Duodenal mucosa (tissue), 2 donors: ENCODE measurements around the gene CTU2.

Experiments
- H3K27ac ChIP-seq: one replicate; pipeline ENCODE4 v1.7.0; 2013; ENCODE audit warnings: low read depth, low read length
- H3K27me3 ChIP-seq, 2 donors: one replicate each; pipeline ENCODE4 v1.7.0; 2013; ENCODE audit warnings: low read length in 2 of 2, control low read depth in 1 of 2; ENCODE audit not compliant: insufficient read depth in 2 of 2, control insufficient read depth in 1 of 2
- H3K36me3 ChIP-seq, 2 donors: one replicate each; pipeline ENCODE4 v1.7.0; 2013; ENCODE audit warnings: low read length in 2 of 2, control low read depth in 1 of 2; ENCODE audit not compliant: insufficient read depth in 2 of 2, control insufficient read depth in 1 of 2
- H3K4me1 ChIP-seq, 2 donors: one replicate each; pipeline ENCODE4 v1.7.0; 2013; ENCODE audit warnings: low read length in 2 of 2, control low read depth in 1 of 2; ENCODE audit not compliant: insufficient read depth in 2 of 2, control insufficient read depth in 1 of 2
- H3K4me3 ChIP-seq, 2 donors: one replicate each; pipeline ENCODE4 v1.7.0; 2013; ENCODE audit warnings: low read length in 2 of 2, low read depth in 1 of 2
- H3K9ac ChIP-seq, 2 donors: one replicate each; pipeline ENCODE4 v1.7.0; 2013; ENCODE audit warnings: low read length in 2 of 2, low read depth in 1 of 2
- H3K9me3 ChIP-seq, 2 donors: one replicate each; pipeline ENCODE4 v1.7.0; 2013; ENCODE audit warnings: low read length in 2 of 2, control low read depth in 1 of 2; ENCODE audit not compliant: control insufficient read depth in 1 of 2

CTU2 gene

GRCh38 chr16:88703486-88704309 lies 2.6 kb upstream of the CTU2 start:
- Histone ChIP-seq H3K27ac (peak overlapping the region; percentile 50), H3K27me3 (no peaks in the 10 kb centered on the region), H3K4me1 (peaks cover 16 to 59% of the 10 kb centered on the region in 2 donors), H3K36me3 (peaks cover 4 to 5% of the 10 kb centered on the region in 2 donors), H3K4me3 (peak overlapping the region; percentile 53 to 94), H3K9me3 (no peaks in the 10 kb centered on the region), H3K9ac (peak overlapping the region in 1 of 2 donors; percentile 59)

- Histone ChIP-seq H3K9ac (peak overlapping the region; percentile 68 to 72), H3K27ac (peak overlapping the region; percentile 20), H3K4me1 (peaks cover 16 to 49% of the 10 kb centered on the region in 2 donors), H3K27me3 (no peaks in the 10 kb centered on the region), H3K36me3 (peaks cover 0 to 5% of the 10 kb centered on the region in 2 donors), H3K4me3 (peak overlapping the region; percentile 94 to 95), H3K9me3 (no peaks in the 10 kb centered on the region)
These were observed 1.1 kb upstream of the CTU2 start for GRCh38 chr16:88705076-88705684.

GRCh38 chr16:88705801-88706228 lies 488 bp upstream of the CTU2 start:
- peak overlapping the region; percentile 94 to 95 for H3K4me3 ChIP-seq
- H3K4me1 ChIP-seq, result peaks cover 16 to 48% of the 10 kb centered on the region in 2 donors
- H3K27ac ChIP-seq, result peak overlapping the region; percentile 50
- no peaks in the 10 kb centered on the region for H3K27me3 ChIP-seq
- H3K9ac ChIP-seq, result peak overlapping the region; percentile 75 to 85
- H3K9me3 ChIP-seq, result no peaks in the 10 kb centered on the region
- H3K36me3 ChIP-seq, result peaks cover 0 to 5% of the 10 kb centered on the region in 2 donors

DNA sequence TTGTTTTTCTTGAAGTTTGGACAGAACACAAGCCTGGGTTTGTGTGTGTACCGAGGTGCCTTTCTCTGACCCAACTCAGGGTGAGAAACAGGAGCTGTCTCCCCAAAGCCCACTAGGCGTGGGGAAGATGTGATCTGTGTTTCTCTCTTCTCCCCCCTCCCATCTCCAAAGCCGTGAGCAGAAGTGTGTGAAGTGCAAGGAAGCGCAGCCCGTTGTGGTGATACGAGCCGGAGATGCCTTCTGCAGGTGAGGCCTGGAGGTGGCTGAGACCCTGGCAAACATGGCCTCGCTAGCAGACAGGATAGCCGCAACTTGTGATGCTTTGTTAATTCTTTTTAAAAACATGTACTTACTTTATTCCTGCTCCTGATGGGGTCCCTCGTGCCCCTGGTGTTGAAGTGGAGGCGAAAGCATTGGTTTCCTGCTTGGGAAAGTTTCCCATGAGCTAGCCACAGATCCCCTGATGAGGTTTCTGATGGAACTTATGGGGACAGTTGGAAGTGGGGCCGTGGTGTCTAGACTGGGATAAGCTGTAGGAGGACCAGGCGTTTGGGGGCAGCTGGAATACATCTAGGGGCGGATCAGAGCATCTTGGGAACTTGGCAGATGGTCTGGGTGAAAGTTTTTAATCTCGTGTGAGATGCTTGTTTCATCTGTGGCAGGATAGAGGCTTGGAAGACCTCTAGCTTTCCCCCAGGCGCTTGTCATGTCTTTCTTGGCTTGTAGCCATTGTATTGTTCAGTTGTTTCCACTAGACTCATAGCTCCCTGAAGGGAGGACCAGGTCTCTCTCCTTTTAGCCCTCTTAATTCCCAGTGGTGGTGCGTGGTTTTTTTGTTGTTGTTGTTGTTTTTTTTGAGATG lies 893 bp downstream of the CTU2 start:
- no peak overlapping the region for H3K27ac ChIP-seq
- peaks cover 0 to 5% of the 10 kb centered on the region in 2 donors for H3K36me3 ChIP-seq
- H3K4me1 ChIP-seq, result peaks cover 16 to 35% of the 10 kb centered on the region in 2 donors
- H3K4me3 ChIP-seq, result peak overlapping the region; percentile 94 to 95
- H3K9ac ChIP-seq, result peak overlapping the region; percentile 75 to 85
- no peaks in the 10 kb centered on the region for H3K9me3 ChIP-seq
- no peaks in the 10 kb centered on the region for H3K27me3 ChIP-seq

DNA sequence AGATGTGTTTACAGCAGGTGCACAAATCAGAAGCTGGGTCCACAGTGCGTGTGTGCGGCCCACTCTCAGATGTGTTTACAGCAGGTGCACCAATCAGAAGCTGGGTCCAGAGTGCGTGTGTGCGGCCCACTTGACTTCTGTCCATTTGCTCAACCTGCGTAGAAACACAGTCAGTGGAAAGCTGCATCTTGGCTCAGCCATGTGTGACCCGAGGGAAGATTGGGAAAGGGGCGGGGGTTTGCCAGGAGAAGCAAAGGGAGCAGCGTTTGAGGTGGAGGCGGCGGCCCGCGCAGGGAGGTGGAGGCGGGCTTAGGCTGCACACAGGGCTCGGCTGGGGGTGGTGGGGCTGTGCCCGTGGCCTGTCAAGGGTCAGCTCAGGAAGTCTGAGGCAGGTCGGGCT lies 4.3 kb downstream of the CTU2 start:
- Histone ChIP-seq H3K4me3 (no peak overlapping the region), H3K9ac (no peak overlapping the region), H3K27ac (no peak overlapping the region), H3K36me3 (peaks cover 11 to 28% of the 10 kb centered on the region in 2 donors), H3K4me1 (peaks cover 8 to 10% of the 10 kb centered on the region in 2 donors), H3K9me3 (no peaks in the 10 kb centered on the region), H3K27me3 (no peaks in the 10 kb centered on the region)

- Histone ChIP-seq H3K27ac (no peak overlapping the region), H3K4me3 (no peak overlapping the region), H3K4me1 (peaks cover 7% of the 10 kb centered on the region in 2 donors), H3K9me3 (no peaks in the 10 kb centered on the region), H3K9ac (no peak overlapping the region), H3K36me3 (peaks cover 15 to 41% of the 10 kb centered on the region in 2 donors), H3K27me3 (no peaks in the 10 kb centered on the region)
These were observed 5.5 kb downstream of the CTU2 start for GRCh38 chr16:88711750-88712340.

GRCh38 chr16:88712362-88712979 lies 6.2 kb downstream of the CTU2 start:
- H3K4me3 ChIP-seq, result no peak overlapping the region
- no peak overlapping the region for H3K27ac ChIP-seq
- H3K36me3 ChIP-seq, result peaks cover 22 to 47% of the 10 kb centered on the region in 2 donors
- peaks cover under 1 to 1% of the 10 kb centered on the region in 2 donors for H3K4me1 ChIP-seq
- H3K27me3 ChIP-seq, result no peaks in the 10 kb centered on the region
- no peak overlapping the region for H3K9ac ChIP-seq
- H3K9me3 ChIP-seq, result no peaks in the 10 kb centered on the region

GRCh38 chr16:88713054-88713453 lies 6.8 kb downstream of the CTU2 start:
- H3K9ac ChIP-seq, result no peak overlapping the region
- no peaks in the 10 kb centered on the region for H3K27me3 ChIP-seq
- H3K4me1 ChIP-seq, result no peaks in the 10 kb centered on the region
- H3K27ac ChIP-seq, result no peak overlapping the region
- H3K36me3 ChIP-seq, result peaks cover 28 to 52% of the 10 kb centered on the region in 2 donors
- H3K4me3 ChIP-seq, result no peak overlapping the region
- H3K9me3 ChIP-seq, result no peaks in the 10 kb centered on the region

- H3K27ac ChIP-seq, result no peak overlapping the region
- no peak overlapping the region for H3K9ac ChIP-seq
- H3K9me3 ChIP-seq, result no peaks in the 10 kb centered on the region
- H3K27me3 ChIP-seq, result no peaks in the 10 kb centered on the region
- peaks cover 31 to 60% of the 10 kb centered on the region in 2 donors for H3K36me3 ChIP-seq
- no peak overlapping the region for H3K4me3 ChIP-seq
- H3K4me1 ChIP-seq, result no peaks in the 10 kb centered on the region
These were observed 7.5 kb downstream of the CTU2 start for GRCh38 chr16:88713568-88714419.
